HepG2 (cell line): Measurements from ENCODE around the gene SPACDR.

ENCODE experiments used
- CTCF ChIP-seq: sonication (generic); formaldehyde crosslinking; IDR thresholded peaks from 2 replicates; pipeline ENCODE4 v1.5.0; 2020; ENCODE audit warnings: mild to moderate bottlenecking, missing genetic modification reagents, moderate library complexity
- GABPA ChIP-seq, 2 experiments: IDR thresholded peaks; 2 replicates each; pipeline ENCODE4 v1.6.1; 2011 to 2016; ENCODE audit warnings: low read depth in 2 of 2, low read length in 1 of 2, missing biosample characterization in 1 of 2, missing genetic modification characterization in 1 of 2
- POLR2AphosphoS5 ChIP-seq: IDR thresholded peaks from 2 replicates; pipeline ENCODE4 v1.6.1; 2012; ENCODE audit warnings: low read depth, low read length
- PRDM10 ChIP-seq: sonication (generic); formaldehyde crosslinking; IDR thresholded peaks from 2 replicates; pipeline ENCODE4 v1.4.0; 2020; ENCODE audit warnings: low read depth, missing genetic modification reagents
- SP140L ChIP-seq: sonication (generic); formaldehyde crosslinking; IDR thresholded peaks from 2 replicates; pipeline ENCODE4 v1.4.0; 2020; ENCODE audit warnings: missing genetic modification reagents, borderline replicate concordance
- ZNF34 ChIP-seq: sonication (generic); formaldehyde crosslinking; IDR thresholded peaks from 2 replicates; pipeline ENCODE4 v1.4.0; 2020; ENCODE audit warnings: mild to moderate bottlenecking, missing genetic modification reagents, borderline replicate concordance

GRCh38 chr7:100456562-100456961, 7.5 kb downstream of the SPACDR start:
- no peak for TF ChIP-seq PRDM10
- TF ChIP-seq GABPA (IDR thresholded peaks at IDR 0.05; ENCODE audit: low read depth, low read length): no peak
- no peak for TF ChIP-seq GABPA (CRISPR knock-in tag; IDR thresholded peaks at IDR 0.05; ENCODE audit: low read depth)
- TF ChIP-seq SP140L (CRISPR knock-in tag): no peak
- TF ChIP-seq POLR2AphosphoS5: no peak
- TF ChIP-seq ZNF34 (CRISPR knock-in tag): no peak
- TF ChIP-seq CTCF (CRISPR knock-in tag): peak; percentile 21
